HG02981 (cell line): ENCODE data around the gene PCDHB7.
"Not testable (repeated sequence)": the region's sequence is repeated elsewhere in the genome, so short reads cannot be mapped to it uniquely, and the experiment has no call there.

Experiments
- ATAC-seq: cut with Tn5 transposase; IDR thresholded peaks from one replicate; pipeline ENCODE4 v1.9.1; 2021; ENCODE audit warnings: mild to moderate bottlenecking, moderate library complexity; ENCODE audit not compliant: unreplicated experiment

Gene PCDHB7

GRCh38 chr5:141216035-141216434 lies 43.6 kb downstream of the PCDHB7 start:
- ATAC-seq, result not testable (repeated sequence)

- ATAC-seq, result no peak
Measured at GRCh38 chr5:141223112-141223783, 50.8 kb downstream of the PCDHB7 start, which contains the start of gene PCDHB14. PCDHB14 (plus strand) TSS chr5:141223343; CDS start chr5:141223506, 163 bp downstream.

GRCh38 chr5:141224844-141225243 lies 52.4 kb downstream of the PCDHB7 start:
- not testable (repeated sequence) for ATAC-seq

DNA sequence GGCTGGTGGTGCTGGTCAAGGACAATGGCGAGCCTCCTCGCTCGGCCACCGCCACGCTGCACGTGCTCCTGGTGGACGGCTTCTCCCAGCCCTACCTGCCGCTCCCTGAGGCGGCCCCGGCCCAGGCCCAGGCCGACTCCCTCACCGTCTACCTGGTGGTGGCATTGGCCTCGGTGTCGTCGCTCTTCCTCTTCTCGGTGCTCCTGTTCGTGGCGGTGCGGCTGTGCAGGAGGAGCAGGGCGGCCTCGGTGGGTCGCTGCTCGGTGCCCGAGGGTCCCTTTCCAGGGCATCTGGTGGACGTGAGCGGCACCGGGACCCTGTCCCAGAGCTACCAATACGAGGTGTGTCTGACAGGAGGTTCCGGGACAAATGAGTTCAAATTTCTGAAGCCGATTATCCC lies 53.0 kb downstream of the PCDHB7 start:
- not testable (repeated sequence) for ATAC-seq
